HG03521 (cell line): Measurements from ENCODE around the gene ROPN1.
"Not testable (repeated sequence)": the region's sequence is repeated elsewhere in the genome, so short reads cannot be mapped to it uniquely, and the experiment has no call there.

Experiments used
- ATAC-seq: cut with Tn5 transposase; IDR thresholded peaks from one replicate; pipeline ENCODE4 v1.9.1; 2021; ENCODE audit warnings: mild to moderate bottlenecking, moderate library complexity; ENCODE audit not compliant: unreplicated experiment

The ROPN1 gene

GRCh38 chr3:124001366-124001765 lies 9.4 kb upstream of the ROPN1 start:
- ATAC-seq: not testable (repeated sequence)

- no peak for ATAC-seq
Measured at GRCh38 chr3:123997543-123997942, 5.6 kb upstream of the ROPN1 start.

- no peak for ATAC-seq
Measured at GRCh38 chr3:123993818-123994217, 1.9 kb upstream of the ROPN1 start.

- ATAC-seq: no peak
Measured at GRCh38 chr3:123986427-123986826, 5.5 kb downstream of the ROPN1 start.

GRCh38 chr3:123984957-123985356 lies 7.0 kb downstream of the ROPN1 start:
- ATAC-seq: no peak

GRCh38 chr3:123984350-123984749 lies 7.6 kb downstream of the ROPN1 start:
- no peak for ATAC-seq

- not testable (repeated sequence) for ATAC-seq
Measured at GRCh38 chr3:123981317-123981716, 10.6 kb downstream of the ROPN1 start.

- ATAC-seq: no peak
Measured at GRCh38 chr3:123980539-123980938, 11.4 kb downstream of the ROPN1 start.

GRCh38 chr3:123979525-123980501 lies 12.1 kb downstream of the ROPN1 start:
- not testable (repeated sequence) for ATAC-seq

- not testable (repeated sequence) for ATAC-seq
Measured at GRCh38 chr3:123976904-123977303, 15.0 kb downstream of the ROPN1 start.

GRCh38 chr3:123976181-123976898 lies 15.6 kb downstream of the ROPN1 start:
- not testable (repeated sequence) for ATAC-seq

- not testable (repeated sequence) for ATAC-seq
Measured at GRCh38 chr3:123975030-123975429, 16.9 kb downstream of the ROPN1 start.

GRCh38 chr3:123971406-123971805 lies 20.5 kb downstream of the ROPN1 start:
- ATAC-seq: no peak

GRCh38 chr3:123967260-123967659 lies 24.7 kb downstream of the ROPN1 start:
- not testable (repeated sequence) for ATAC-seq

GRCh38 chr3:123966799-123967198 lies 25.1 kb downstream of the ROPN1 start:
- not testable (repeated sequence) for ATAC-seq

- ATAC-seq: not testable (repeated sequence)
Measured at GRCh38 chr3:123964793-123965192, 27.1 kb downstream of the ROPN1 start.

GRCh38 chr3:123961508-123961856 lies 30.4 kb downstream of the ROPN1 start:
- no peak for ATAC-seq

- peak; percentile 85 for ATAC-seq
Measured at GRCh38 chr3:123960781-123961507, 31.0 kb downstream of the ROPN1 start, which contains the start of gene CCDC14. TSS of gene CCDC14 (minus strand) at chr3:123961229. CDS start at chr3:123961173, 56 bp downstream.

GRCh38 chr3:123953735-123954134 lies 38.2 kb downstream of the ROPN1 start:
- no peak for ATAC-seq

GRCh38 chr3:123952844-123953520 lies 38.9 kb downstream of the ROPN1 start:
- no peak for ATAC-seq
